Activated CD8-positive, alpha-beta T cell treated with anti-CD3 and anti-CD28 coated beads, Interleukin-2, amount 10 ng/mL, durations not matched to agents 7 days and 5 days (primary cell): ENCODE data around the gene ATG2A. TPM values are rescaled to one million over a fixed set of nuclear protein-coding genes. Genes with fewer than 3 reads are reported as not detected.

Source experiments
- ATAC-seq: fragments of 150-1000 bp; cut with Tn5 transposase; one replicate; pipeline ENCODE4 v1.10.0; 2021; ENCODE audit warnings: moderate library complexity
- CTCF ChIA-PET: fragments of 350-600 bp; sonication (Branson Sonifier 250); formaldehyde crosslinking; loops from one replicate; lab custom pipeline; 2021; ENCODE audit warnings: antibody characterized with exemption; lab: Charles Lee
- POLR2A ChIA-PET: fragments of 350-600 bp; sonication (Branson Sonifier 250); formaldehyde crosslinking; loops from one replicate; lab custom pipeline; 2021; ENCODE audit warnings: antibody characterized with exemption; lab: Charles Lee
- DNase-seq: peaks from one replicate; pipeline ENCODE4 v3.0.0-alpha.2; 2020
- H3K27ac Mint-ChIP-seq: one replicate; pipeline ENCODE4 v1.8.0; 2021; ENCODE audit warnings: mild to moderate bottlenecking, mixed read lengths
- H3K27me3 Mint-ChIP-seq: one replicate; pipeline ENCODE4 v1.8.0; 2021; ENCODE audit warnings: low read depth, mixed read lengths
- H3K36me3 Mint-ChIP-seq: one replicate; pipeline ENCODE4 v1.8.0; 2021; ENCODE audit warnings: low read depth, mixed read lengths
- H3K4me1 Mint-ChIP-seq: one replicate; pipeline ENCODE4 v1.8.0; 2021; ENCODE audit warnings: low read depth, mixed read lengths
- H3K4me3 Mint-ChIP-seq: one replicate; pipeline ENCODE4 v1.8.0; 2021; ENCODE audit warnings: mild to moderate bottlenecking, mixed read lengths
- H3K9me3 Mint-ChIP-seq: one replicate; pipeline ENCODE4 v1.8.0; 2022; ENCODE audit warnings: mixed read lengths; ENCODE audit not compliant: insufficient read depth
- total RNA-seq, 2 experiments: library from RNA; stranded (reverse); gene quantifications; one replicate each; pipeline ENCODE4 v1.2.3, GENCODE V29; 2021

Gene ATG2A
- total RNA-seq, 2 experiments from 2014 or later: 20.6 to 23.1 TPM

GRCh38 chr11:64884019-64884418, 33.0 kb downstream of the ATG2A start:
- H3K27me3 Mint-ChIP-seq: no peaks in the 10 kb centered on the region
- peak overlapping the region; percentile 75 for H3K27ac Mint-ChIP-seq
- H3K36me3 Mint-ChIP-seq: no peaks in the 10 kb centered on the region
- ChIA-PET POLR2A (interaction anchor here (14.9 kb wide), 1 partner anchor 27 kb away, joined by 469 read pairs; the partner anchor contains the start of gene CDC42BPG), CTCF (interaction anchor here (11.6 to 15.0 kb wide), 3 partner anchors 7 to 34 kb away, joined by 127 to 306 read pairs (median 211); partner anchors contain the start of genes CDC42BPG and EHD1)
- peaks cover 74% of the 10 kb centered on the region for H3K4me1 Mint-ChIP-seq
- no peaks in the 10 kb centered on the region for H3K9me3 Mint-ChIP-seq
- no peak overlapping the region for H3K4me3 Mint-ChIP-seq
- ATAC-seq: no peak
- DNase-seq: no peak

GRCh38 chr11:64883575-64883974, 33.4 kb downstream of the ATG2A start:
- ChIA-PET CTCF (interaction anchor here (0.9 to 15.0 kb wide), 4 partner anchors 10 to 33 kb away, joined by 4 to 306 read pairs (median 109); partner anchors contain the start of gene CDC42BPG), POLR2A (interaction anchor here (14.9 kb wide), 1 partner anchor 26 kb away, joined by 469 read pairs; the partner anchor contains the start of gene CDC42BPG)
- H3K4me1 Mint-ChIP-seq: peaks cover 76% of the 10 kb centered on the region
- H3K4me3 Mint-ChIP-seq: no peak overlapping the region
- no peaks in the 10 kb centered on the region for H3K9me3 Mint-ChIP-seq
- peak overlapping the region; percentile 75 for H3K27ac Mint-ChIP-seq
- ATAC-seq: no peak
- H3K36me3 Mint-ChIP-seq: no peaks in the 10 kb centered on the region
- no peak for DNase-seq
- H3K27me3 Mint-ChIP-seq: no peaks in the 10 kb centered on the region

- ATAC-seq (no peak), DNase-seq (no peak)
- POLR2A ChIA-PET: interaction anchor here (14.9 kb wide), 1 partner anchor 25 kb away, joined by 469 read pairs; the partner anchor contains the start of gene CDC42BPG
- no peaks in the 10 kb centered on the region for H3K9me3 Mint-ChIP-seq
- no peak overlapping the region for H3K4me3 Mint-ChIP-seq
- H3K36me3 Mint-ChIP-seq: peaks cover 8% of the 10 kb centered on the region
- H3K27me3 Mint-ChIP-seq: no peaks in the 10 kb centered on the region
- CTCF ChIA-PET: interaction anchor here (2.1 to 15.0 kb wide), 3 partner anchors 13 to 32 kb away, joined by 7 to 306 read pairs (median 211); partner anchors contain the start of gene CDC42BPG
- peaks cover 65% of the 10 kb centered on the region for H3K4me1 Mint-ChIP-seq
- H3K27ac Mint-ChIP-seq: no peak overlapping the region
These were observed 34.8 kb downstream of the ATG2A start for GRCh38 chr11:64882243-64882642.

- Mint-ChIP-seq H3K27me3 (no peaks in the 10 kb centered on the region), H3K36me3 (peaks cover 16% of the 10 kb centered on the region), H3K27ac (peak overlapping the region; percentile 92), H3K4me3 (peak overlapping the region; percentile 87), H3K4me1 (peaks cover 64% of the 10 kb centered on the region), H3K9me3 (no peaks in the 10 kb centered on the region)
- DNase-seq (no peak), ATAC-seq (no peak)
- ChIA-PET CTCF (interaction anchor here (2.1 to 15.0 kb wide), 4 partner anchors 8 to 31 kb away, joined by 7 to 306 read pairs (median 169); partner anchors contain the start of gene CDC42BPG), POLR2A (interaction anchor here (14.9 kb wide), 1 partner anchor 24 kb away, joined by 469 read pairs; the partner anchor contains the start of gene CDC42BPG)
These were observed 35.5 kb downstream of the ATG2A start for GRCh38 chr11:64881476-64881875.

GRCh38 chr11:64880240-64881001, 36.6 kb downstream of the ATG2A start:
- Mint-ChIP-seq H3K9me3 (no peaks in the 10 kb centered on the region), H3K4me1 (peaks cover 63% of the 10 kb centered on the region), H3K36me3 (peaks cover 26% of the 10 kb centered on the region), H3K27ac (peak overlapping the region; percentile 92), H3K27me3 (no peaks in the 10 kb centered on the region), H3K4me3 (peak overlapping the region; percentile 87)
- CTCF ChIA-PET: interaction anchor here (0.7 to 15.0 kb wide), 4 partner anchors 9 to 625 kb away, joined by 3 to 306 read pairs (median 169); partner anchors contain the start of gene CDC42BPG
- no peak for ATAC-seq
- POLR2A ChIA-PET: interaction anchor here (0.6 to 14.9 kb wide), 3 partner anchors 23 to 382 kb away, joined by 3 to 469 read pairs (median 3); partner anchors contain the start of genes CDC42BPG and CDCA5
- DNase-seq: peak; percentile 61

- ATAC-seq (no peak), DNase-seq (no peak)
- POLR2A ChIA-PET: interaction anchor here (0.8 to 14.9 kb wide), 3 partner anchors 8 to 22 kb away, joined by 4 to 469 read pairs (median 4); partner anchors contain the start of gene CDC42BPG
- H3K27me3 Mint-ChIP-seq: no peaks in the 10 kb centered on the region
- peaks cover 64% of the 10 kb centered on the region for H3K4me1 Mint-ChIP-seq
- peak overlapping the region; percentile 87 for H3K4me3 Mint-ChIP-seq
- no peaks in the 10 kb centered on the region for H3K9me3 Mint-ChIP-seq
- peaks cover 37% of the 10 kb centered on the region for H3K36me3 Mint-ChIP-seq
- H3K27ac Mint-ChIP-seq: peak overlapping the region; percentile 92
- CTCF ChIA-PET: interaction anchor here (1.1 to 15.0 kb wide), 5 partner anchors 10 to 238 kb away, joined by 3 to 306 read pairs (median 127); partner anchors contain the start of genes CDC42BPG and ZNHIT2
These were observed 37.6 kb downstream of the ATG2A start for GRCh38 chr11:64879244-64879900.

- CTCF ChIA-PET: interaction anchor here (0.7 to 15.0 kb wide), 8 partner anchors 10 to 239 kb away, joined by 3 to 306 read pairs (median 13); partner anchors contain the start of genes ARL2, CDC42BPG and ZNHIT2
- peak; percentile 100 for DNase-seq
These were observed 38.3 kb downstream of the ATG2A start, which contains the start of gene EHD1 for GRCh38 chr11:64878494-64879243. EHD1 (minus strand) TSS chr11:64878621; CDS start chr11:64878464, 157 bp downstream.

GRCh38 chr11:64878223-64878493, 38.9 kb downstream of the ATG2A start:
- DNase-seq: no peak
- H3K4me1 Mint-ChIP-seq: peaks cover 61% of the 10 kb centered on the region
- H3K27ac Mint-ChIP-seq: peak overlapping the region; percentile 84
- peak overlapping the region; percentile 98 for H3K4me3 Mint-ChIP-seq
- H3K9me3 Mint-ChIP-seq: no peaks in the 10 kb centered on the region
- ATAC-seq: no peak
- H3K27me3 Mint-ChIP-seq: no peaks in the 10 kb centered on the region
- ChIA-PET POLR2A (interaction anchor here (0.6 to 14.9 kb wide), 6 partner anchors 9 to 257 kb away, joined by 3 to 469 read pairs (median 6); partner anchors contain the start of genes CDC42BPG and ZNHIT2), CTCF (interaction anchor here (0.7 to 15.0 kb wide), 7 partner anchors 9 to 136 kb away, joined by 3 to 306 read pairs (median 23); partner anchors contain the start of genes ARL2 and CDC42BPG)
- H3K36me3 Mint-ChIP-seq: peaks cover 45% of the 10 kb centered on the region

More at GRCh38 chr11:64878494-64879243, 38.3 kb downstream of the ATG2A start, which contains the start of gene EHD1:
- Mint-ChIP-seq H3K36me3 (peaks cover 41% of the 10 kb centered on the region), H3K4me3 (peak within 1 kb of the TSS; percentile 98), H3K27me3 (no peaks in the 10 kb centered on the region), H3K4me1 (peaks cover 62% of the 10 kb centered on the region), H3K9me3 (no peaks in the 10 kb centered on the region), H3K27ac (peak within 1 kb of the TSS; percentile 92)
- POLR2A ChIA-PET: interaction anchor here (0.6 to 14.9 kb wide), 7 partner anchors 9 to 256 kb away, joined by 3 to 469 read pairs (median 4); partner anchors contain the start of genes CDC42BPG and ZNHIT2
- peak; percentile 81 for ATAC-seq

GRCh38 chr11:64877390-64878222, 39.4 kb downstream of the ATG2A start:
- peaks cover 50% of the 10 kb centered on the region for H3K36me3 Mint-ChIP-seq
- DNase-seq (no peak), ATAC-seq (no peak)
- ChIA-PET CTCF (interaction anchor here (0.7 to 15.0 kb wide), 8 partner anchors 9 to 137 kb away, joined by 3 to 306 read pairs (median 16); partner anchors contain the start of genes ARL2 and CDC42BPG), POLR2A (interaction anchor here (0.6 to 14.9 kb wide), 9 partner anchors 10 to 619 kb away, joined by 3 to 469 read pairs (median 4); partner anchors contain the start of genes CDC42BPG and ZNHIT2)
- H3K4me3 Mint-ChIP-seq: peak overlapping the region; percentile 98
- H3K27me3 Mint-ChIP-seq: no peaks in the 10 kb centered on the region
- peak overlapping the region; percentile 84 for H3K27ac Mint-ChIP-seq
- peaks cover 63% of the 10 kb centered on the region for H3K4me1 Mint-ChIP-seq
- H3K9me3 Mint-ChIP-seq: no peaks in the 10 kb centered on the region
